NCI-H526 (cell line): ENCODE measurements around the gene EIF1.
"Not testable (repeated sequence)": the region's sequence is repeated elsewhere in the genome, so short reads cannot be mapped to it uniquely, and the experiment has no call there.

ENCODE experiments used
- DNase-seq, 2 experiments: peaks; one replicate each; lab custom pipeline; 2025; lab: John Stamatoyannopoulos, UW

Gene EIF1

GRCh38 chr17:41700843-41701242, 12.2 kb downstream of the EIF1 start:
- DNase-seq, result not testable (repeated sequence)

DNA sequence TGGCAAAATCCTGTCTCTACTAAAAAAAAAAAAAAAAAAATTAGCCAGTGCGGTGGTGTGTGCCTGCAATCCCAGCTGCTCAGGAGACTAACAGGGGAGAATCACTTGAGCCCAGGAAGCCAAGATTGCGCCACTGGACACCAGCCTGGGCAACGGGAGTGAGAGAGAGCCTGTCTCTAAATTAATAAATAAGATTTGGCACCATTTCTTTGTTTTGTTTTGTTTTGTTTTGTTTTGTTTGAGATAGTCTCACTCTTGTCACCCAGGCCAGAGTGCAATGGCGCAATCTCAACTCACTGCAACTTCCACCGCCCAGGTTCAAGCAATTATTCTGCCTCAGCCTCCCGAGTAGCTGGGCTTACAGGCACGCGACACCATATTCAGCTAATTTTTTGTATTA, 14.0 kb downstream of the EIF1 start:
- no peak for DNase-seq

- no peak for DNase-seq
Measured at GRCh38 chr17:41705271-41705991, 16.7 kb downstream of the EIF1 start.

- no peak for DNase-seq
Measured at GRCh38 chr17:41707803-41708669, 19.4 kb downstream of the EIF1 start.

GRCh38 chr17:41710472-41711090, 21.9 kb downstream of the EIF1 start:
- DNase-seq, result peak; percentile 14 to 46

- DNase-seq, result no peak
Measured at GRCh38 chr17:41711669-41712400, 23.1 kb downstream of the EIF1 start, which contains the start of gene GAST. GAST (plus strand) TSS chr17:41712331; CDS start chr17:41715437, 3,106 bp downstream.

DNA sequence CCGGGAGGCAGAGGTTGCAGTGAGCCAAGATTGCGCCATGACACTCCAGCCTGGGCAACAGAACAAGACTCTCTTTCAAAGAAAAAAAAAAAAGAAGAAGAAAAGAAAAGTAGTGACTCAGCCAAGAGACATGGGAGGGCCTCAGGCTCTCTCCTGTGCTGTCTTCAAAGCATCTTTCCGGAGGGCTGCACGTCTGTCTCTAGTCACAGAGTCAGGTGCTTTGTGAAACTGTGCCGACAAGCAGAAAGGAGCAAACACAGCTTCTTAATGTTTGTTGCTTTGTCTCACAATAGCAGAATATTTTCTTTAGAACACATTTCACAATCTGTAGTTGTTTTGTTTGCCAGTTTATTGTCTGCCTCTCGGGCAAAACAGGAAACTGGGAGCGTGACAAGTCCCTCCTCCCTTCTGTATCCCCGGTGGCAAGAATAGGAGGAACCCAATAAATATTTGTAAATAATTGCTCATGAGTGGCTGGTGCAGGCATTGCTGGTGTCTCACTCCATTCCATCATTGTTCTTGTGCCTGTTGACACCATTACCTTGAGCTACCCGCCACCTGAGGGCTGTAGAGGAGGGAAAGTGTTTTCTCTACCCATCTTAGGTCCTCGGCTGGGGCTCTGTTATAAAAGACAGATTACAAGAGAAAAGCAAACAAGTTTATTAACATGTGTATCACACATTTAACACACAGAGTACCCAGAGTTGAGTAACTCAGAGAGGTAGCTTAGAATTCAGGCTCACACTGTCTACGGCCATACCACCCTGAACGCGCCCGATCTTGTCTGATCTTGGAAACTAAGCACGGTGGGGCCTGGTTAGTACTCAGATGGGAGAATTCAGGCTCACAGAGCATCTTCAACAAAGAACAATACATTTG, 29.0 kb downstream of the EIF1 start:
- no peak for DNase-seq

DNA sequence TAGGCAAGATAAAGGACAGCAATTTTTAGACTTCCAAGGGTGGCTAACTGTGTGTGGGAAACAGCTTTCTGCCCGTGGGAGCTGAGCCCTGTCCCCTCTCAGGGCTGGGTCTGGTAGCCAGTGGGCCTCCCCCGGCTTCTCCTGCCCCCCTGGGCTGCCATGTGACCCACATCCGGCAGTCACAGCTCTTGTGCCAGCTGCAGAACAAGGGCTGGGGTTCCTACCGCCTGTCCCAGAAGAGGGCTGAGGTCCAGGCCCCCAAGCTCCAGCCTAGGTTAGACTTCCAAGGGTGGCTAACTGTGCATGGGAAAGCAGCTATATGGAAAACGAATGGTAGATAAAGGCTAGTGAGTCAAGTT, 29.6 kb downstream of the EIF1 start:
- no peak for DNase-seq

- DNase-seq, result no peak
Measured at GRCh38 chr17:41722231-41722630, 33.5 kb downstream of the EIF1 start.

GRCh38 chr17:41723801-41724475, 35.3 kb downstream of the EIF1 start:
- peak in 1 of 2 experiments; percentile 43 for DNase-seq

- DNase-seq, result peak; percentile 95 to 96
Measured at GRCh38 chr17:41724476-41725050, 35.9 kb downstream of the EIF1 start.

GRCh38 chr17:41725134-41725533, 36.4 kb downstream of the EIF1 start:
- peak; percentile 28 to 55 for DNase-seq

DNA sequence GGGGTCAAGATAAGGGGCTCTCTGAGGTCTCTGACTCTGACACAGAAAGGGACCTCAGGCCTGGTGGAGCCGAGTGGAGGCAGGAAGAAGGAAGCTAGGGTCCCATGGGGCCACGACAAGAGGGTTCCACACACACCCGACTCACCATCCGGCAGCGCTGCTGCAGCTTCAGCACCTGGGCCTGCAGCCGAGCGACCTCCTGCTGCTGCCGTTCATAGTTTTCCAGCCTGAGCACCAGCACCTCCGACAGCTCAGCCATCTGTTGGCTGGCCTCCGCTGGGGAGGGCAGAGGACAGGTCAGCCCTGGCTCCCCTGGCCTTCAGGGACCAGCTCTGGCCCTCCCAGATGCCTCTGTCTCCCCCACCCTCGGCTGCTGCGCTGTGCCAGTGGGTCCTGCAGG, 39.4 kb downstream of the EIF1 start:
- DNase-seq, result no peak

DNA sequence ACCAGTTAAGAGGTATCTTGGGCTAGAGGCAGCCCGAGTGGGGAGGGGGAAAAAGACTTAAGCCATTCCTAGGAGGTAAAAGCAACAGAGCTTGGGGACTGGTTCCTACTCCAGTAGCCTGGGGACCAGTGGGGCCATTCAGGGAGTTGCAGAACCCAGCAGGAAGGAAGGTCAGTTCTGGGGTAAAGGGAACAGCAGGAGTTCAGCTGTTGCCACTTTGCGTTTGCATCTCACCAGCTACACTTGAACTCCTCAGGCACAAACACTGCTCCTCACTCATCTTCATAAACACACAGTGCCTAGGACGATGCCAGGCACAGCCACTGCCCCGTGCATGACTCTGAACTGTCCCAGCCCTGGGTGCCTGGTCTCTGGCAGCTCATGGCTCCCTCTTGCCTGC, 41.8 kb downstream of the EIF1 start:
- DNase-seq, result no peak

DNA sequence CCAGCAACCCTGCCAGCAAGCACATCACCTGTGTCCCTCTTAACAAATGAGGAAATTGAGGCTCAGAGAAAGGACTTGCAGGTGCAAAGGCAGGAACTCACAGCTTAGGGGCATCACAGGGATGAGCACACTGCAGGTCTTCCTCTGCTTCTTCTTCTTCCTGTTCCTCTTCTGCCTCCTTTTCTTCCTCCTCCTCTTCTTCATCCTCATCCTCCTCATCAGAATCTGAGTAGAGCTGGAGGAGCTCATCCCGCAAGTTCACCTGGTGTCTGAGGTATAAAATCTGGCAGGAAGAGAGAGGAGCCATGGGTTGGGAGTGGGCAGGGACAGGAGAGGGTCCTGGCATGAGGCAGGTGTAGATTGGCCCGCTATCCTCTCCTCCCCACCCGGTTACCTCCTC, 43.2 kb downstream of the EIF1 start:
- no peak for DNase-seq

GRCh38 chr17:41733348-41734138, 44.9 kb downstream of the EIF1 start:
- peak in 1 of 2 experiments; percentile 47 for DNase-seq

DNA sequence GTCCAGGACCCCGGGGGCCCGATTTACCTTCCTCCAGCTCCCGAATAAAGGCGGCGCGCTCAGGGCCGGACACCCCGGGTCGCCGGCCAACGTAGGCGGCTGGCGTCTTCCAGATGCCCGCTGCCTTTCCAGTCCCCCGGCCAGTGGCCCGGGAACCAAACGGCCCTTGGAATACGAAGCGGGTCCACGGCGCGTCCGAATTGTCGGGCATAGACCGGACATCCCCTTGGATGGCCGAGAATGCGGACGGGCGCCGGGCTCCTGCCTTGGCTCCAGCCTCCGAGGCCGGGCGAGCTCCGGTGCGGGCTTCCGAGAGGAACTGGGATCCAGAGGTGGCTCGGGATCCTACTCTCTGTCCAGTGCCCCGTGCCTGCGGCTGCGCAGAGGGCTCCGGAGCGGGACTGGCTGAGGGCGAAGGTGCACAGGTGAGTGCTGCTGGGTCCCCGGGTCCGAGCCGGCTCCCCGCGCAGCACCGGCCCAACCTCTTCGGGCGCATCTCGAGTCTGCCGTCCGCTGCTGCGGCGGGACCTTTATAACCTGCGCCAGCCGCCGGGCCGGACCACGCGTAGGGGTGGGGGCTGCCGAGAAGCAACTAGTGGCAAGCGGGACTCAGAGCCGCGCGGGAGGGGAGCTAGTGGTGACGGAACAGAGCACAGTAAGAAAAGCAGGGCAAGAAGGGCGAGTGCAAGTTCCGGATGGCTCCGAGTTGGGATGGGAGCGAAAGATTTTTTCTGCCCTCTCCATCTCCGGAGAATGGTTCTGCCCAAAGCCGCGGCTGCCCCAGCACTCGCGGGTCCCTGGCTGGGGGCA, 45.7 kb downstream of the EIF1 start, which contains the start of gene HAP1:
Gene HAP1 (minus strand): TSS at position 505 of the 810 bp plus-strand sequence. CDS start 9 bp downstream, at position 496.
- DNase-seq, result peak in 1 of 2 experiments; percentile 74

- DNase-seq, result no peak
Measured at GRCh38 chr17:41734949-41735313, 46.2 kb downstream of the EIF1 start.
